Kidney epithelial cell (primary cell): ENCODE measurements around the gene TGFBR3L. TPM values are rescaled to one million over a fixed set of nuclear protein-coding genes. Genes with fewer than 3 reads are reported as not detected.

Source experiments
- DNase-seq: peaks from one replicate; pipeline ENCODE4 v3.0.0-alpha.2; 2010; ENCODE audit warnings: low read depth
- H3K27me3 ChIP-seq: 2 replicates; pipeline ENCODE4 v1.6.0; 2011; ENCODE audit warnings: low read length; ENCODE audit not compliant: control insufficient read depth, insufficient read depth
- H3K36me3 ChIP-seq: 2 replicates; pipeline ENCODE4 v1.5.1; 2011; ENCODE audit warnings: low read length; ENCODE audit not compliant: control insufficient read depth, insufficient read depth
- H3K4me3 ChIP-seq: 2 replicates; pipeline ENCODE4 v1.5.1; 2011; ENCODE audit warnings: low read depth, mild to moderate bottlenecking, control low read depth, low read length
- CTCF ChIP-seq: IDR thresholded peaks from 2 replicates; pipeline ENCODE4 v1.5.1; 2011; ENCODE audit warnings: mild to moderate bottlenecking, moderate library complexity, low read length, control low read depth, inconsistent platforms; ENCODE audit not compliant: insufficient read depth, poor library complexity, severe bottlenecking
- total RNA-seq: library from RNA; depleted of rRNA; stranded (reverse); fragments of >200 nt; gene quantifications from 2 replicates; pipeline ENCODE4 v1.2.3, GENCODE V29; 2015

The TGFBR3L gene
- total RNA-seq, 1 donor from 2014 or later = 4.5 TPM

DNA sequence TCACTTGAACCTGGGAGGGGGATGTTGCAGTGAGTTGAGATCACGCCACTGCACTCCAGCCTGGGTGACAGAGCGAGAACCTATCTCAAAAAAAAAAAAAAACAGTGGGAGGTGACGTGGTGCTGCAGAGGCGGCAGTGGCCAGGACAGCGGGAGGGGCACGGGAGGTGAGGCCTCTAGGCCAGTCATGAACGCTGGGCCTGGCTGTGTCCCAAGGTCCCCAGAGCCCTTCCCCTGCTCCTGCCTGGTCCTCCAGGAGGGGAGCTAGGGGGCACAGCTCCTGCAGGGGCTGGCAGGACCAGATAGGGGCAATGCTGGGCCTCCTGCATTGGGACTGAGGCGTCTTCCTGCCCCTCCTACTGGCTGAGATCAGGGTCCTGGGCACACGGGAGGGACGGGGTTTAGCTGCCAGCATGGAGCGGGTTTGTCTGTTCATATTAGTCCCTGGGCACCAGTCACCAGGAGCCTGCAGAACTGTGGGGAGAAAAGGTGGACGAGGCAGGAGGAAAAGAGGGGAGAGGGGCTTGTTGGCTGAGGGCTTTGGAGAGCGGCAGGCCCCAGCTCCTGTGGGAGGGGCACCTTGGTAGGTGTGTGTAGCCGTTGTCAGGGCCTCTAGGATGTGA, 6.4 kb upstream of the TGFBR3L start:
- no peak for TF ChIP-seq CTCF
- Histone ChIP-seq H3K36me3 (no peaks in the 10 kb centered on the region), H3K27me3 (no peaks in the 10 kb centered on the region), H3K4me3 (no peak overlapping the region)
- no peak for DNase-seq

DNA sequence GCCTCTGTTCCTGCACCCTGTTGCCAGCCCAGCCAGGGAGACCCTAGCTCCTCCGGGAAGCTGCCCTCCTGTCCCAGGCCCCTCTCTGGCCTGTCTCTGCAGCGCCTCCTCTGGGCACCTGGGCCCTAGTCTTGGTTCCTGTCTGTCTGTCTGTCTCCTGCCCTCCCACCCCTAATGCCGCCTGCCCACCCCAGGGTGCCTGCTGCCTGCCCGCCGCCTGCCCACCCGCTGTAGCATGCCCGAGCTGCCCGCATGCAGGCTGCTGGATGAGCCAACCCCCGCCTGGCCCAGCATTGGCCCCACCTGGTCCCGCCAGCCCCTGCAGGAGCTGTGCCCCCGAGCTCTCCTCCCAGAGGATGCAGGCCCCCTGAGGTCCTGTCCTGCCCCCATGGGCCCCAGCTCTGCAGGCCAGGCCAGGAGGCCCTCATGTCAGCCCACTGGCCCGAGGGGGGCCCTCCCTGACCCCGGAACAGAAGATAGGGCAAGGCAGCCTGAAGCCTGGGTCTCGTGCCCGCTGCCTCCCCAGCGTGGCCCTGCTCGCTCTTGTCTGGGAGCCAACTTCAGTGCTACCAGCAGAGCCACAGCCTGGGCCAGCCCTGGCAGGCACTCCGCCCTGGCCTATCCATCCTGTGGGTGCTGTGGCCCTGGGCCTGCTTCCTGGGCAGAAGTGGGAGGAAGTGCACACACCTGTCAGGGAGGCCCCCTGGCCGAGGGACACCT, 5.7 kb upstream of the TGFBR3L start:
- Histone ChIP-seq H3K36me3 (no peaks in the 10 kb centered on the region), H3K4me3 (no peak overlapping the region), H3K27me3 (no peaks in the 10 kb centered on the region)
- no peak for TF ChIP-seq CTCF
- no peak for DNase-seq

GRCh38 chr19:7909471-7910067, 5.1 kb upstream of the TGFBR3L start:
- no peak for TF ChIP-seq CTCF
- Histone ChIP-seq H3K4me3 (no peak overlapping the region), H3K27me3 (peaks cover 2% of the 10 kb centered on the region), H3K36me3 (no peaks in the 10 kb centered on the region)
- DNase-seq = no peak

DNA sequence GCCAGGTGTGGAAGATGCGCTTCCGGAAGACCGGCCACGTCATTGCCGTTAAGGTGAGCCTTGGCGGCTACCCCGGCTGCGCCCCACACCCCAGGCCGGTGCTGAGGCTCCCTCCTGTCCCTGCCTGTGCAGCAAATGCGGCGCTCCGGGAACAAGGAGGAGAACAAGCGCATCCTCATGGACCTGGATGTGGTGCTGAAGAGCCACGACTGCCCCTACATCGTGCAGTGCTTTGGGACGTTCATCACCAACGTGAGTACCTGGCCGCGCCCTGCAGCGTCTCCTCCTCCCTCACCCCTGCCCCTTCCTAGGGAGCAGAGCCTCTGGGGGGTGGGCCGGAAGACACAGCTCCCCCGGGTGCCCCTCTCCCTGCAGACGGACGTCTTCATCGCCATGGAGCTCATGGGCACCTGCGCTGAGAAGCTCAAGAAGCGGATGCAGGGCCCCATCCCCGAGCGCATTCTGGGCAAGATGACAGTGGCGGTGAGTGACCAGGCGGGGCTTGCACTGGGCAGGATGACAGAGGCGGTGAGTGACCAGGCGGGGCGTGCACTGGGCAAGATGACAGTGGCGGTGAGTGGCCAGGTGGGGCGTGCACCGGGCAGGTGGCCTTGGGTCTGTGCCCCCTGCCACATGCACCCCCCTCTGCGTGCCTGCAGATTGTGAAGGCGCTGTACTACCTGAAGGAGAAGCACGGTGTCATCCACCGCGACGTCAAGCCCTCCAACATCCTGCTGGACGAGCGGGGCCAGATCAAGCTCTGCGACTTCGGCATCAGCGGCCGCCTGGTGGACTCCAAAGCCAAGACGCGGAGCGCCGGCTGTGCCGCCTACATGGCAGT, 4.1 kb upstream of the TGFBR3L start:
- H3K4me3 ChIP-seq = no peak overlapping the region
- DNase-seq = no peak
- TF ChIP-seq CTCF = no peak
- no peaks in the 10 kb centered on the region for H3K36me3 ChIP-seq
- peaks cover 6% of the 10 kb centered on the region for H3K27me3 ChIP-seq

DNA sequence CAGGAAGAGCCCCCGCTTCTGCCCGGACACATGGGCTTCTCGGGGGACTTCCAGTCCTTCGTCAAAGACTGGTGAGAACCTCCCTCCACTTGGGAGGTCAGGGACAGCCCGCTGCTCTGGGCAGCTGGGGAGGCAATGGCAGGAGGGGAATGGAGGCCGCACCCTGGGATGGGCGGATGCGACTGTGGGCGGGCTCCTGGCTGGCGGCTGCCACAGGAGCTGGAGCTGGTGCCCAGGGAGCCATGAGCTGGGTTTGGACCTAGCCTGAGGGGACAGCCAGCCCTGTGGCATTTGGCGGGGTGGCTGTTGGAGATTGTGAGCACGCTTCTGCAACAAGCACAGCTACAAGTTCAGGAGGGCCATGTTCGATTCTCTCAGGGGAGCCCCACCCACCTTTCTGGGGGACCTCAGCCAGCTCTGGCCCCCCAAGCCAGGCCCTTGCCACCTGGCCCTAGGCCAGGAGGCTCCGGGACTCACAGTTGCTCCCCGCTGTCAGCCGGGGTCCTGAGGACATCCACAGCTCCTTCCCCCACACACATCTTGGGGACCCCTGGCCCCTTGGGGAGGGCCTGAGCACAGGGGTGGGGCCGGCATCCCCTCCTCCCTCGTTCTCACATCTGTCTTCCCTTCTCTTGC, 3.0 kb upstream of the TGFBR3L start:
- Histone ChIP-seq H3K36me3 (no peaks in the 10 kb centered on the region), H3K27me3 (peaks cover 17% of the 10 kb centered on the region), H3K4me3 (no peak overlapping the region)
- no peak for DNase-seq
- no peak for TF ChIP-seq CTCF
